Measurements from ENCODE around the gene KASH5.

The KASH5 gene, protein sequence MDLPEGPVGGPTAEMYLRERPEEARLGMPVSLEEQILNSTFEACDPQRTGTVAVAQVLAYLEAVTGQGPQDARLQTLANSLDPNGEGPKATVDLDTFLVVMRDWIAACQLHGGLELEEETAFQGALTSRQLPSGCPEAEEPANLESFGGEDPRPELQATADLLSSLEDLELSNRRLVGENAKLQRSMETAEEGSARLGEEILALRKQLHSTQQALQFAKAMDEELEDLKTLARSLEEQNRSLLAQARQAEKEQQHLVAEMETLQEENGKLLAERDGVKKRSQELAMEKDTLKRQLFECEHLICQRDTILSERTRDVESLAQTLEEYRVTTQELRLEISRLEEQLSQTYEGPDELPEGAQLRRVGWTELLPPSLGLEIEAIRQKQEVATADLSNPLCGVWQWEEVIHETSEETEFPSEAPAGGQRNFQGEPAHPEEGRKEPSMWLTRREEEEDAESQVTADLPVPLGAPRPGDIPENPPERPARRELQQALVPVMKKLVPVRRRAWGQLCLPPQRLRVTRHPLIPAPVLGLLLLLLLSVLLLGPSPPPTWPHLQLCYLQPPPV

DNA sequence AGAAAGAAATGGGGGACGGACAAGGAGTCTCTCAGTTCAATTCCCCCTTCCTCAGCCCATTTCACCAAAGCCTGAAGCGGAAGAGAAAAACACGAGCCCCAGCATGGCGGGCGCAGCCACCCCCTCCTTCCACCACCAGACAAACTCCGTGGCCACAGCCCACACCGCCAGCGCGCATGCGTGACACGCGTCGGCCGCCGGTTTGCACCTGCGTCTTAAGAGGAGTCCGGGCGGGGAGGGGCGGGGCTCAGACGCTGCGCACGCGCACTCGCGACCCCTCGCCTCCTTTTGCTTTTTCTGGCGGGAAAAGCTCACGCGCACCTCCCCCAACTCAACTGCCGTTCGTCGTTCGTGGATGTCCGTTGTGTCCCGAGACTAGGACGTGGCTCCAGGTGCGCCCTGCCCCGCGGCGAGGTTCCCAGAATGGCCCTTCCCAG lies at the start of gene KASH5:
TSS of gene KASH5 (plus strand) at position 314 of the 437 bp plus-strand sequence. CDS start 2,635 bp downstream, outside the sequence.
- DNase-seq, result peak; percentile 66 to 91
- peak; percentile 68 for ATAC-seq
- H3K27ac Mint-ChIP-seq, result peak within 1 kb of the TSS; percentile 80 to 88
- H3K27me3 Mint-ChIP-seq, result peaks cover 8% of the 10 kb centered on the region
- peaks cover 20% of the 10 kb centered on the region for H3K4me1 Mint-ChIP-seq
- H3K4me3 Mint-ChIP-seq, result peak within 1 kb of the TSS; percentile 44 to 66
- H3K9me3 Mint-ChIP-seq, result no peaks in the 10 kb centered on the region

DNA sequence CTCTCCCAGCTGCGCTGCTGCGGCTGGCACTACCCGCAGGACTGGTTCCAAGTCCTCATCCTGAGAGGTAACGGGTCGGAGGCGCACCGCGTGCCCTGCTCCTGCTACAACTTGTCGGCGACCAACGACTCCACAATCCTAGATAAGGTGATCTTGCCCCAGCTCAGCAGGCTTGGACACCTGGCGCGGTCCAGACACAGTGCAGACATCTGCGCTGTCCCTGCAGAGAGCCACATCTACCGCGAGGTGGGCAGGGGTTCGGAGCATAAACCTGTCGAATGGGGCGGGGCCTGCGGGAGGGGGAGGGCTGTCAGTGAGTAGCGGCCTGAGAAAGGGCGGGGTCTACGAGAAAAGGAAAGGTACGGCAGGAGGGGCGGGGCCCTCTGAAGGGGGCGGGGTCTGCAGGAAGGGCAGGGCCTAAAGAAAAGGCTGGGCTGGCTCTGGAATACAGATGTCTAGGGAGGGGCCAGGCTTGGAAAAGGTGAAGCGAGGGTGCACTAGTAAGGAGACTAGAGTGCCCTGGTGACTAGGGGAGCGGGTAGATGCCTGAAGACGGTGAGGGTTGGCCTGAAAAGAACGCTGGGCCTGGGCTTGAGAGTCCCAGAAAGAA lies 49.3 kb upstream of the KASH5 start:
- no peak overlapping the region for H3K27ac Mint-ChIP-seq
- no peaks in the 10 kb centered on the region for H3K27me3 Mint-ChIP-seq
- DNase-seq, result peak in 1 of 2 donors; percentile 16
- ATAC-seq, result no peak
- H3K4me1 Mint-ChIP-seq, result peaks cover 75% of the 10 kb centered on the region
- peak overlapping the region in 1 of 2 donors; percentile 19 for H3K4me3 Mint-ChIP-seq
- H3K9me3 Mint-ChIP-seq, result no peaks in the 10 kb centered on the region

DNA sequence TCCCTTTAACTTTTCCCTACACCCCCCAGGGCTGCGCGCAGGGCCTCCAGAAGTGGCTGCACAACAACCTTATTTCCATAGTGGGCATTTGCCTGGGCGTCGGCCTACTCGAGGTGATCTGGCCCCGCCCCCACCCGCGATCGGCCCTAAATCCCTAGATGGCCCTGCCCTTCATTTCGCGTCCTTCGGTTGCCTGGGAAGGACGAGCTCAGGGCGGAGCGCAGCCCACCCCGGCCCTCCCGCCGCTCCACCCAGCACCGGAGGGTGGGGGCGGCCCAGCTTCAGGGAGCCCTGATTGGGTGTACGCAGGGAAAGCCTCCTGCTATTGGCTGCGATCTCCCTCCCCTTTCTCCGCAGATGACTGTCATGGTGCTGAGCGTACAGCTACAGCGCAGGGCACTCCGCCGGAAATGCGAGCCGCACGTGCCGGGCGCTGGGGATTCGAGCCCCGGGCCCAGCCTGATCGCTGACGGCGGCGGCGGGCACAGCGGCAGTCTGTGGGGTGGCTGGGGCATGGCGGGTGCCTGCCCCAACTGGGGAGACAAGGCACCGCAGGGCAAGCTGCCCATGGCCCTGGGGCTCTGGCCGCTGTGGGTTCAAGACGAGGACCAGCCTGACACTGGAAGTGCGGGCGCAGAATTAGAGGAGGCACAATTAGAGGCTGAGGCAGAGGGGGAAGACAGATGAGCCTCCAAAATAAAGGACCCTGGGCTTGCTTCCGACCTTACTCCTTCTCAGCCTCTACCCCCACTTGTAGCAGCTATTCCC lies 48.6 kb upstream of the KASH5 start:
- Mint-ChIP-seq H3K9me3 (no peaks in the 10 kb centered on the region), H3K4me3 (no peak overlapping the region), H3K27me3 (no peaks in the 10 kb centered on the region), H3K4me1 (peaks cover 69% of the 10 kb centered on the region), H3K27ac (no peak overlapping the region)
- ATAC-seq, result no peak
- peak in 1 of 2 donors; percentile 7 for DNase-seq

DNA sequence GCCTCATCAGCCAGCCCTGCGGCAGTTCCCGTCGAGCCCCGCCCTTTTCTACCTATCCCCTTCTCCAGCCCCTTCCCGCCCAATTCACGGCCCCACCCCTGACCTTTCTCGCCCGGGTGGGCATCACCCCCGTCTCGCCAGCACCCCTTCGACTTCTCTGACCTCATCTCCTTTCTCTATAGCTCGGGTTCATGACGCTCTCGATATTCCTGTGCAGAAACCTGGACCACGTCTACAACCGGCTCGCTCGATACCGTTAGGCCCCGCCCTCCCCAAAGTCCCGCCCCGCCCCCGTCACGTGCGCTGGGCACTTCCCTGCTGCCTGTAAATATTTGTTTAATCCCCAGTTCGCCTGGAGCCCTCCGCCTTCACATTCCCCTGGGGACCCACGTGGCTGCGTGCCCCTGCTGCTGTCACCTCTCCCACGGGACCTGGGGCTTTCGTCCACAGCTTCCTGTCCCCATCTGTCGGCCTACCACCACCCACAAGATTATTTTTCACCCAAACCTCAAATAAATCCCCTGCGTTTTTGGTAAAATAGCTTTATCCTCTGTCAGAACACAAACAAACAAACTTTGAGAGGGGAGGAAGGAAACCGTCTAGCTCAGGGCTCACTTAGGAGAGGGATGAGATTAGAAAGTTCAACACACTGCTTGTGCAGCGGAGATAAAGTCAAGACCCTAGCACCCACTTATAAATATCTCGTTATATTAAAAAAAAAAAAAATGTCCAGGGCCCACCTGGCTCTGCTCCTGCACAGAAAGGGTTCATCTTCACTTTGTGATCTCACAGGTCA lies 47.8 kb upstream of the KASH5 start:
- Mint-ChIP-seq H3K4me3 (peak overlapping the region in 1 of 2 donors; percentile 19), H3K4me1 (peaks cover 70% of the 10 kb centered on the region), H3K27me3 (no peaks in the 10 kb centered on the region), H3K9me3 (no peaks in the 10 kb centered on the region), H3K27ac (peak overlapping the region in 1 of 2 donors; percentile 55)
- no peak for ATAC-seq
- peak in 1 of 2 donors; percentile 23 for DNase-seq

DNA sequence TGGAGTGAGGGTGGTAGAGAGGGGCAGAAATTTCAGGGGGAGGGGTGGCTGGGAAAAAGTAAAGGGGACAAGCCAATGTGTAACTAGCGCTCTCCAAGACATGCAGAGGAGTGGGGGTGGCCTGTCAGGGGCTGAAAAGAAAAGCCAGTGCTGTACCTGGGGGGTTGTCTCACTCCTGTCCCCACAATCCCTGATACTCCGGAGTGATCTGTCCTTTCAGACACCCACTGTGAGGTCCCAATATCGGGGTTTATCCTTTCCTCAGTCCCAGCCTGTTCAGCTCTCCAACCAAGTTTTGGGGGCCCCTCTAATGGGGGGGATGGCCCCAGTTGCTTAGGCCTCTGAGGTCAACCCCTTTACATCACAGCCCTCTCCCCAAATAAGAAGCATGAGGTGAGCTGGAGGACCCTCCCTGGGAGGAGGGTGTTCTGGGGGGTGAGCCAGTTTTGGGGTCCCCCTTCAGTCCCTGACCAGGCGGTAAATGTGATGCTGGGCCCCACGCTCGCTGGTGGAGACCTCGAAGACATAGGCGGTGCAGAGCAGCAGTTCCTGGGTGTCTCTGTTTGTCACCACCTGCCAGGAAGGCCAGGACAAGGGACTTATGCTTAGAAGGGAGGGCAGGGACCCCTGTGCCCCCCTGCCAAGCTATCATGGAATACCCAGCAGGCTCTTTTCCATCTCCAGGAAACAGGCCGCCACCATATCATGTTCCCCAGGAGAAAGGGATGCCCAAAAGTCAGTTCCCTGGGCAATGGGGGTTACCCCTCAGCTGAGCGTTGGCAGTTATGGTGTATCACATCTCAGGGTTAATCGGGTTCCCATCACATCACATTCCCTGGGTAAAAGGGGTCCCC lies 47.0 kb upstream of the KASH5 start:
- Mint-ChIP-seq H3K4me1 (peaks cover 65% of the 10 kb centered on the region), H3K4me3 (no peak overlapping the region), H3K27me3 (no peaks in the 10 kb centered on the region)

DNA sequence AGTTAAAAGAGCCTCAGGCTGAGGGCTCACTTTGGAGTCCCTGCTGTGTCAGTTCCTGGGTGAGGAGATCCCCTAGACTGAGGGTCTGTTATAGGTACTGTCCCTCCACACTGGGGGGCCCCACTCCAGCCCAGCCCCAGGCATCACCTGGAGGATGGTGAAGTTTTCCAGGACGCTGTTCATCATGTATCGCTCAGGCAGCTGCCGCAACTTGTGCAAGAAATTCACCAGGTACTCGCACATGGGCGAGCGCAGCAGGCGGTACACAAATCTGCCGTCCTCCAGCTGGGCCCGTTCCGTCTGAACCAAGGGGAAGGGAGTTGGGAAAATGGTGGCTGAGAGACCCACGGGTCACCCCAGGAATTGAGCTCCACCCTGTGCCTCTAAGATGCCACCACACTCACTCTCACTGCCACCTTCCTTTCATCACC lies 45.7 kb upstream of the KASH5 start:
- H3K27me3 Mint-ChIP-seq, result no peaks in the 10 kb centered on the region
- peak overlapping the region in 1 of 2 donors; percentile 59 for H3K27ac Mint-ChIP-seq
- no peaks in the 10 kb centered on the region for H3K9me3 Mint-ChIP-seq
- H3K4me3 Mint-ChIP-seq, result no peak overlapping the region
- H3K4me1 Mint-ChIP-seq, result peaks cover 53% of the 10 kb centered on the region
- ATAC-seq (no peak), DNase-seq (no peak)

More for the DNA sequence above, 47.0 kb upstream of the KASH5 start:
- ATAC-seq (no peak), DNase-seq (peak in 1 of 2 donors; percentile 7)
- no peaks in the 10 kb centered on the region for H3K9me3 Mint-ChIP-seq
- H3K27ac Mint-ChIP-seq, result peak overlapping the region in 1 of 2 donors; percentile 55

DNA sequence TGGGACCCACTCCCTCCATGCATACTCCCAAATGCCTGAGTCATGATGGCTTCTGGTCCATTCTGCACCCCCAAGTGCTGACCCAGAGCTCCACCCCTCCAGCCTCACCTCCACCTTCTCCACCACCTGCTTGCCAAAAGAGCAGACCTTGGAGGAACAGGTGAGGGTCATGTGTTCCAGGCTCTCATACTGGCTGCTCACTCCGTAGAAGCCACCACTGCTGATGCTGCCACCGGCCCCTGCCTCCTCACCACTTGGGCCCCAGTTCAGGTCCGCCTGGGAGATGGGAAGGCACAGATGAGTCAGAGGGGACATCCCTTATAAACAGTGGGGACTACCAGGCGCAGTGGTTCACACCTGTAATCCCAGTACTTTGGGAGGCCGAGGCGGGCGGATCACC lies 44.9 kb upstream of the KASH5 start:
- no peak for ATAC-seq
- Mint-ChIP-seq H3K4me3 (no peak overlapping the region), H3K27ac (peak overlapping the region in 1 of 2 donors; percentile 59), H3K27me3 (no peaks in the 10 kb centered on the region), H3K9me3 (no peaks in the 10 kb centered on the region), H3K4me1 (peaks cover 45% of the 10 kb centered on the region)
- no peak for DNase-seq

DNA sequence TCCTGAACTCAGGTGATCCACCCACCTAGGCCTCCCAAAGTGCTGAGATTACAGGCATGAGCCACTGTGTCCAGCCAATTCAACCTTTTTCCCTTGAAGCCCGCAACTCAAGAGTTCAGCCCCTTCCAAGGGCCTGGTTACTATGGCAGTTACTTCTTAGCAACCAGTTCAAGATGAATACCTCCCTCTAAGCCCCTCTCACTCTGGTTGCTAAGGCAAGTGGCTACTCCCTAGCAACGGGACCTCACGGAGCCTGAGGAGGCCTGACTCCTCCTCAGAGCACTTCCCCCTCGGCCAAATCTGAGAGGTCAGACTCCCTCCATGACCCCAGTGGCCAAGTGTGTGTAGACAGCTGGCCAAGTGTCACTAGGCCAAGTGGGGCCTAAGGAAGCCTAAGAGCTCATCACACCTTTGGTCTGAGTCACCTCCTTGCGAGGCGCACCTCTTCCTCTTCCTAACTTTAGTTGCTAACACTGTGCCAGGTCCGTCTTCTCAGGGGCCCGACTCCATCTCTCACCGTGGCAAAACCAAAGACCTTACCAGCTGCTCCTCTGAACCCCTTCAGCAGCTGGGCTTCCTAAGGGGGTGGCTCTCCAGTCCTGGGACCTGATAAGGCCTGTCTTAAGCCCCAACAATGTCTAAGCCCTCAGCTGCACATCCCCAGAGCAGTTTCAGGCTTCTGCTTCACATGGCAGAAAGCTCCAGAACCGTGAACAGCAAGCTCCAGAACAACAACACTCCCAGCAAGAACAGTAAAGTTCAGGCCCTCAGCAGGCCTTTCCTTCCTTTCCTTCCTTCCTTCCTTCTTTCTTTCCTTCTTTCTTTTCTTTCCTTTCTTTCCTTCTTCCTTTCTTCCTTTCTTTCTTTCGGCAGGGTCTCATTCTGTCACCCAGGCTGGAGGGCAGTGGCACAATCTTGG lies 43.3 kb upstream of the KASH5 start:
- Mint-ChIP-seq H3K27ac (no peak overlapping the region), H3K27me3 (no peaks in the 10 kb centered on the region), H3K4me3 (no peak overlapping the region), H3K9me3 (no peaks in the 10 kb centered on the region), H3K4me1 (peaks cover 32% of the 10 kb centered on the region)
- ATAC-seq (no peak), DNase-seq (no peak)

DNA sequence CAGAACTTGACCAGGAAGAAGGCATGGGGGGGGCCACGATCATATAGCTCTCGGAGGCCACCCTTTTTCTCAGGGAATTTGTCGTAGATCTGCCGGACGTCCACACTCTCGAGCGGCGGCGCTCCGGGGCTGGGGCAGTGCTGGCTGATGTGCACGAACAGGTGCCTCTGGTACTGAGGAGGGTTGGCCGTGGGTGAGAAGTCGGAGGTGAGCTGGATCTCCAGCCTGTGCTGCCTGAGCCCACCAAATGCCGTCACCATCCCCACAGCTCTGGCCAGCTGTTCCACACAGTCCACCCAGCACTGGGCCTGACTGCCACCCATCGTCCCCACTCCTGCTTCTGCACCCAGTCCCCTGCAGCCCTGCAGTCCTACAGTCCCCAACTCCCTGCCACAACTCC lies 40.9 kb upstream of the KASH5 start:
- Mint-ChIP-seq H3K27me3 (no peaks in the 10 kb centered on the region), H3K9me3 (no peaks in the 10 kb centered on the region), H3K4me3 (no peak overlapping the region), H3K4me1 (peaks cover 21% of the 10 kb centered on the region), H3K27ac (no peak overlapping the region)
- no peak for DNase-seq
- ATAC-seq, result peak; percentile 7

DNA sequence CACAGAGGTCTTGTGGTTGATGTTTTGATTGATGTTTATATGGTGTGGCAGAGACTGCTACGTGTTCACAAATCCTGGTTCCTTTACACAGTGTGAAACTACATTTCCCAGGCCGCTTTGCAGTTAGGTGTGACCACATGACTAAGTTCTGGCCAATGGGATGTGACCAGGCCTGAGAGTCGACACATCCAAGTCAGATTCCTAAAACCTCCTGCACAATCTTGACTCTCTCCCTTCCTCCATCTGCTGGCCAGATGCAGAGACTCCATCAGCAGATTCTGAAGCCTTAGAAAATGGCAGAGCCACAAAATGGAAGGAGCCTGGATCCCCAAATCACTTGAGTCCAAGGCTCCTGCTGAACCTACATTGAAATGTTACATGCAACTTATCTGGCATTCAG lies 40.2 kb upstream of the KASH5 start:
- DNase-seq (no peak), ATAC-seq (peak; percentile 72)
- Mint-ChIP-seq H3K9me3 (no peaks in the 10 kb centered on the region), H3K27ac (no peak overlapping the region), H3K27me3 (no peaks in the 10 kb centered on the region), H3K4me3 (no peak overlapping the region), H3K4me1 (peaks cover 15% of the 10 kb centered on the region)

DNA sequence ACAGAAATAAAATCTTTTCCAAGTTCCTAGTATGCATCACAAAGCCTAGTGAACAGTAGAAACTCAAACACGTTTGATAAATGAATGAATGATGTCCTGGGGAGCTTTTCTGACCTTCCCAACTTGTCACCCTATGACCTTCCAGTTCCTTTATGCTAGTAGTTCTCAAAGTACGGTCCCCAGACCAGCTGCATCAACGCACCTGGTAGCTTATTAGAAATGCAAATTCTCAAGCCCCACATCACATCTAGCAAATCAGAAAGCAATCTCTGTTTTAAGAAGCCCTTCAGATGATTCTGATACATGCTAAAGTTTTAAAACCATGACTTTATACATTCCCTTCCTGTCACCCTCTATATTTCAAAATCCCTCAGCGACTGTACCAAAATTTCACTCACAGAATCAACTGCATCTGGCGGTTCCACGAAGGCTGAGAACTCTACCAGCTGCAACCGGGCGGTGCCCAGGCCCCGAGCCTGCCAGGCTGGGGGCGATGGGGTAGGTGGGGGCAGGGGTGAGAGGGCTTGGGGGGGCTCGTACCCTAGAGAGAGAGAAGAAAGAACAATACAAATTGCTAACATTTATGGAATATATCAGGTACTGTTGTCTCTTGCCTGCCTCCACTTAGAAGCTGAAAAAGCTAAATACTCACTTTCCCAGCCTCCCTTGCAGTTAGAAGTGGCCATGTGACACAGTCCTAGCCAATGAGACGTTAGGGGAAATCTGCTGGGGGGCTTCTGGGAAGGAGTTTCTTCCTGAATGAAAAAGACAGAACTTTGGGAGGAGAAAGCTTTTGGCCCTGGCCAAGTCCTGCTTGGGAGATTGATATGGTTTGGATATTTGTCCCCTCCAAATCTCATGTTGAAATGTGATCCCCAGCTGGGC lies 39.5 kb upstream of the KASH5 start:
- H3K9me3 Mint-ChIP-seq, result no peaks in the 10 kb centered on the region

DNA sequence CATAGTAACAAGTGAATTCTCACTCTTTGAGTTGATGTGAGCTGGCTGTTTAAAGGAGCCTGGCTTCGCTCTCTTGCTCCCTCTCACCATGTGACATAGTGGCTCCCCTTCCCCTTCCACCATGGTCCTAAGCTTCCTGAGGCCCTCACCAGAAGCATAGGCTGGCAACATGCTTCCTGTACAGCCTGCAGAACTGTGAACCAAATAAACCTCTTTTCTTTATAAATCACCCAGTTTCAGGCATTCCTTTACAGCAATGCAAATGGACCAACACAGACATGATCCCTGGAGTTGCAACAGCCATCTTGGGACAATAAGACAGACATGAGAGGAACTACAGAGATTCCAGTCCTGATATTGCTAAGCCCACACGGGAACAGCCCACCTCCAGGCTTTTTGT lies 38.5 kb upstream of the KASH5 start:
- DNase-seq, result no peak
- H3K9me3 Mint-ChIP-seq, result no peaks in the 10 kb centered on the region
- no peak overlapping the region for H3K4me3 Mint-ChIP-seq
- ATAC-seq, result no peak
- H3K27me3 Mint-ChIP-seq, result no peaks in the 10 kb centered on the region
- no peak overlapping the region for H3K27ac Mint-ChIP-seq
- peaks cover 9% of the 10 kb centered on the region for H3K4me1 Mint-ChIP-seq

More for the DNA sequence above, 39.5 kb upstream of the KASH5 start:
- DNase-seq (no peak), ATAC-seq (no peak)
- Mint-ChIP-seq H3K4me1 (peaks cover 11% of the 10 kb centered on the region), H3K4me3 (no peak overlapping the region), H3K27me3 (no peaks in the 10 kb centered on the region), H3K27ac (no peak overlapping the region)

Measured in stimulated activated naive CD8-positive, alpha-beta T cell treated with anti-CD3 and anti-CD28 coated beads, Interleukin-15, amount 100 ng/mL, for 72 hours (primary cell).